Measurements from ENCODE around the gene SURF6. TPM values are rescaled to one million over a fixed set of nuclear protein-coding genes. Genes with fewer than 3 reads are reported as not detected.

SURF6 gene
- total RNA-seq, 2 experiments from 2014 or later, result 19.2 to 27.8 TPM

GRCh38 chr9:133347515-133347984, 11.6 kb upstream of the SURF6 start:
- TF ChIP-seq CTCF (conservative IDR thresholded peaks at IDR 0.05; ENCODE audit: low read length) (peak; percentile 48; the same call in 1 of the 2 replicates), EZH2phosphoT487 (IDR thresholded peaks at IDR 0.05; ENCODE audit: borderline replicate concordance, low read depth, low read length) (no peak)
- ChIA-PET CTCF (ENCODE audit: unreplicated experiment) (no interaction called here), POLR2A (interaction anchor here (0.7 kb wide), 1 partner anchor 12 kb away, joined by 3 read pairs; no protein-coding TSS in a partner anchor)
- H4K20me1 ChIP-seq (ENCODE audit: insufficient read depth, low read length), result peaks cover 17% of the 10 kb centered on the region
- no TSS peak for BruUV-seq (replicated peaks)
- H3K9me3 ChIP-seq (ENCODE audit: low read length), result no peaks in the 10 kb centered on the region
- H3K27ac ChIP-seq (ENCODE audit: low read depth, low read length, poor library complexity, severe bottlenecking), result peak overlapping the region; percentile 87
- no peaks in the 10 kb centered on the region for H3K9me2 ChIP-seq (ENCODE audit: insufficient read depth, low read length)
- H3K4me2 ChIP-seq (ENCODE audit: low read length), result peak overlapping the region; percentile 93
- intact Hi-C loops (cut with micrococcal nuclease; ENCODE audit: unreplicated experiment), result loop anchor here (5.0 kb wide), 1 partner anchor 70 kb away; the partner anchor contains the start of gene REXO4
- peaks cover 84% of the 10 kb centered on the region for H3K36me3 ChIP-seq (ENCODE audit: insufficient read depth, low read length)
- H2AFZ ChIP-seq (ENCODE audit: low read length), result peak overlapping the region; percentile 33; the same call in 1 of the 2 replicates
- H3K4me3 ChIP-seq (ENCODE audit: low read depth, low read length, poor library complexity, severe bottlenecking), result peak overlapping the region; percentile 99
- peaks cover 50% of the 10 kb centered on the region for H3K79me2 ChIP-seq (ENCODE audit: insufficient read depth, low read depth, low read length)
- peak; percentile 62 for DNase-seq (ENCODE audit: low spot score)
- peaks cover 35% of the 10 kb centered on the region for H3K4me1 ChIP-seq (ENCODE audit: insufficient read depth, low read length, poor library complexity, severe bottlenecking)

DNA sequence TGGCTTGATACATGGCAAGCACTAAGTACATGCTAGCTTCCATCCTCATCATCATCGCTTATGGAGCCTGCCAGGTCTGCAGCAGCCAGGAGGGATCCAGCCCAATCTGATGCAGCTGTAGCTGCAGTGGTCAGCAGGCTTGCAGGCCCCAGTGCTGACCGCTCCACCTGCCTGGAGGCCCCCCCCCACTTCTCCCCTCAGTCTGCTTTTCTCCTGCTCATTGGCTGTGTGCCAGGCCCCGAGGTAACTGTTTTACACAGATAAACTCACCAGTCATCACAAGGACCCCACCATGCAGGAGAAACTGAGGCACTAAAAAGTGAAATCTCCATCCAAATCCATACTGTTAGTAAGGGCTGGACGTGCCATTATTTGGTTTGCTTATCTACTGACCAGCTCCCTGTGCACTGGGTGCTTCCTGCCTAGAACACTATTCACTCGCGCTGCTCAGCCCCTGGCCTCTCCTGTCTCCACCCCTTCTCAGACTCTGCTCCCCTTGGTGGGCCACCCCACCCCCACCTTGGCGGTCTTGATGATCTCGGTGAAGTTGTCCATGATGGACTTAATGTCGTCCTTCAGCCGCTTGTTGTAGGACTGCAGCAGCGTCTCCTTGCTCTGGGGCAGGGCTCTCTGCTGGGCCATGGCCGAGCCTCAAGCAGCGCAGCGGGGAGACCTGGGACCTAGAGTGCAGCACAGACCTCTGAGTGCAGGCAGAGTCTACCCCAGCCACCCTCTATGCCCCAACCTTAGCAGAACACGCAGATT, 10.2 kb upstream of the SURF6 start:
- Histone ChIP-seq H3K4me1 (ENCODE audit: insufficient read depth, low read length, poor library complexity, severe bottlenecking) (peaks cover 35% of the 10 kb centered on the region), H3K9me2 (ENCODE audit: insufficient read depth, low read length) (no peaks in the 10 kb centered on the region), H3K27ac (ENCODE audit: low read depth, low read length, poor library complexity, severe bottlenecking) (no peak overlapping the region), H3K79me2 (ENCODE audit: insufficient read depth, low read depth, low read length) (peaks cover 50% of the 10 kb centered on the region), H4K20me1 (ENCODE audit: insufficient read depth, low read length) (peaks cover 17% of the 10 kb centered on the region), H2AFZ (ENCODE audit: low read length) (no peak overlapping the region), H3K4me2 (ENCODE audit: low read length) (peak overlapping the region; percentile 93), H3K9me3 (ENCODE audit: low read length) (no peaks in the 10 kb centered on the region), H3K36me3 (ENCODE audit: insufficient read depth, low read length) (peaks cover 84% of the 10 kb centered on the region), H3K4me3 (ENCODE audit: low read depth, low read length, poor library complexity, severe bottlenecking) (peak overlapping the region; percentile 99)
- intact Hi-C loops (cut with micrococcal nuclease; ENCODE audit: unreplicated experiment), result loop anchor here (5.0 kb wide), 1 partner anchor 71 kb away; the partner anchor contains the start of gene REXO4
- no TSS peak for BruUV-seq (replicated peaks)
- no peak for DNase-seq (ENCODE audit: low spot score)
- ChIA-PET CTCF (ENCODE audit: unreplicated experiment) (no interaction called here), POLR2A (no interaction called here)
- TF ChIP-seq EZH2phosphoT487 (IDR thresholded peaks at IDR 0.05; ENCODE audit: borderline replicate concordance, low read depth, low read length) (no peak), CTCF (conservative IDR thresholded peaks at IDR 0.05; ENCODE audit: low read length) (no peak)

DNA sequence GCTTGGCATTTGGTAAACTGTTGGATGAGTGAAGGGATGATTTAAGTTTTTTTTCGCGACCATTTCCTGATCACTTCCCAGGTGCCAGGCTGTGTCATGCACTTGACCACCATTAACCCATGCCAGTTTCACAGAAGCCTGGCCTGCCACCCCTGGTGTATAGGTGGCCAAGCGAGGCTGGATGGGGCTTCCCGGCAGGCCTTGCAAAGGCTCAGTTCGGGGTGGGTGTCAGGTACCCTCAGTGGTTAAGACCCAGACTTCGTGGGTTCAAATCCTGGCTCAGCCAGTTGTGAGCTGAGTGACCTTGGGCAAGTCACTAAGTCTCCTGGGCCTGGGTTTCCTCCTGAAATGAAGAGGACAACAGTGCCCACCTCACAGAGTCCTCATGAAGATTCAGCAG, 9.6 kb upstream of the SURF6 start:
- Histone ChIP-seq H3K4me2 (ENCODE audit: low read length) (no peak overlapping the region), H3K36me3 (ENCODE audit: insufficient read depth, low read length) (peaks cover 84% of the 10 kb centered on the region), H3K9me2 (ENCODE audit: insufficient read depth, low read length) (no peaks in the 10 kb centered on the region), H4K20me1 (ENCODE audit: insufficient read depth, low read length) (peaks cover 17% of the 10 kb centered on the region), H2AFZ (ENCODE audit: low read length) (no peak overlapping the region), H3K79me2 (ENCODE audit: insufficient read depth, low read depth, low read length) (peaks cover 47% of the 10 kb centered on the region), H3K4me3 (ENCODE audit: low read depth, low read length, poor library complexity, severe bottlenecking) (no peak overlapping the region), H3K4me1 (ENCODE audit: insufficient read depth, low read length, poor library complexity, severe bottlenecking) (peaks cover 35% of the 10 kb centered on the region), H3K27ac (ENCODE audit: low read depth, low read length, poor library complexity, severe bottlenecking) (no peak overlapping the region), H3K9me3 (ENCODE audit: low read length) (no peaks in the 10 kb centered on the region)
- CTCF ChIA-PET (ENCODE audit: unreplicated experiment), result no interaction called here
- no peak for DNase-seq (ENCODE audit: low spot score)
- no TSS peak for BruUV-seq (replicated peaks)
- intact Hi-C loops (cut with micrococcal nuclease; ENCODE audit: unreplicated experiment), result loop anchor here (5.0 kb wide), 1 partner anchor 72 kb away; the partner anchor contains the start of gene REXO4
- POLR2A ChIA-PET, result no interaction called here
- no peak for TF ChIP-seq EZH2phosphoT487 (IDR thresholded peaks at IDR 0.05; ENCODE audit: borderline replicate concordance, low read depth, low read length)
- no peak for TF ChIP-seq CTCF (conservative IDR thresholded peaks at IDR 0.05; ENCODE audit: low read length)

Data from OCI-LY7 (cell line).